ENCODE results near the gene ARHGAP8. TPM values are rescaled to one million over a fixed set of nuclear protein-coding genes. Genes with fewer than 3 reads are reported as not detected.

The ARHGAP8 gene
- total RNA-seq, 2 experiments from 2014 or later = not detected

GRCh38 chr22:44816141-44816540, 63.8 kb downstream of the ARHGAP8 start:
- H4K20me1 ChIP-seq (ENCODE audit: insufficient read depth, low read length) = no peaks in the 10 kb centered on the region
- no peak overlapping the region for H3K4me3 ChIP-seq (ENCODE audit: low read depth, low read length, poor library complexity, severe bottlenecking)
- BruUV-seq (replicated peaks) = no TSS peak
- no peaks in the 10 kb centered on the region for H3K9me2 ChIP-seq (ENCODE audit: insufficient read depth, low read length)
- DNase-seq (ENCODE audit: low spot score) = no peak
- no peaks in the 10 kb centered on the region for H3K36me3 ChIP-seq (ENCODE audit: insufficient read depth, low read length)
- H3K79me2 ChIP-seq (ENCODE audit: insufficient read depth, low read depth, low read length) = no peaks in the 10 kb centered on the region
- H3K4me2 ChIP-seq (ENCODE audit: low read length) = no peak overlapping the region
- no peaks in the 10 kb centered on the region for H3K9me3 ChIP-seq (ENCODE audit: low read length)
- ChIA-PET CTCF (ENCODE audit: unreplicated experiment) (no interaction called here), POLR2A (no interaction called here)
- no peak overlapping the region for H3K27ac ChIP-seq (ENCODE audit: low read depth, low read length, poor library complexity, severe bottlenecking)
- no peak overlapping the region for H2AFZ ChIP-seq (ENCODE audit: low read length)
- intact Hi-C loops (cut with micrococcal nuclease; ENCODE audit: unreplicated experiment) = no loop called here
- no peaks in the 10 kb centered on the region for H3K4me1 ChIP-seq (ENCODE audit: insufficient read depth, low read length, poor library complexity, severe bottlenecking)
- TF ChIP-seq EZH2phosphoT487 (IDR thresholded peaks at IDR 0.05; ENCODE audit: borderline replicate concordance, low read depth, low read length) (no peak), CTCF (conservative IDR thresholded peaks at IDR 0.05; ENCODE audit: low read length) (no peak)

GRCh38 chr22:44818727-44819126, 66.4 kb downstream of the ARHGAP8 start:
- BruUV-seq (replicated peaks) = no TSS peak
- CTCF ChIA-PET (ENCODE audit: unreplicated experiment) = no interaction called here
- Histone ChIP-seq H3K27ac (ENCODE audit: low read depth, low read length, poor library complexity, severe bottlenecking) (no peak overlapping the region), H4K20me1 (ENCODE audit: insufficient read depth, low read length) (no peaks in the 10 kb centered on the region), H3K9me2 (ENCODE audit: insufficient read depth, low read length) (no peaks in the 10 kb centered on the region), H3K36me3 (ENCODE audit: insufficient read depth, low read length) (no peaks in the 10 kb centered on the region), H3K4me3 (ENCODE audit: low read depth, low read length, poor library complexity, severe bottlenecking) (no peak overlapping the region), H3K79me2 (ENCODE audit: insufficient read depth, low read depth, low read length) (no peaks in the 10 kb centered on the region), H3K4me2 (ENCODE audit: low read length) (no peak overlapping the region), H2AFZ (ENCODE audit: low read length) (no peak overlapping the region), H3K9me3 (ENCODE audit: low read length) (no peaks in the 10 kb centered on the region), H3K4me1 (ENCODE audit: insufficient read depth, low read length, poor library complexity, severe bottlenecking) (no peaks in the 10 kb centered on the region)
- no peak for TF ChIP-seq EZH2phosphoT487 (IDR thresholded peaks at IDR 0.05; ENCODE audit: borderline replicate concordance, low read depth, low read length)
- TF ChIP-seq CTCF (conservative IDR thresholded peaks at IDR 0.05; ENCODE audit: low read length) = no peak
- intact Hi-C loops (cut with micrococcal nuclease; ENCODE audit: unreplicated experiment) = no loop called here
- DNase-seq (ENCODE audit: low spot score) = no peak
- POLR2A ChIA-PET = no interaction called here

GRCh38 chr22:44819966-44820631, 67.7 kb downstream of the ARHGAP8 start:
- Histone ChIP-seq H3K79me2 (ENCODE audit: insufficient read depth, low read depth, low read length) (no peaks in the 10 kb centered on the region), H3K4me1 (ENCODE audit: insufficient read depth, low read length, poor library complexity, severe bottlenecking) (no peaks in the 10 kb centered on the region), H3K9me3 (ENCODE audit: low read length) (no peaks in the 10 kb centered on the region), H3K9me2 (ENCODE audit: insufficient read depth, low read length) (no peaks in the 10 kb centered on the region), H3K4me3 (ENCODE audit: low read depth, low read length, poor library complexity, severe bottlenecking) (no peak overlapping the region), H4K20me1 (ENCODE audit: insufficient read depth, low read length) (no peaks in the 10 kb centered on the region), H3K36me3 (ENCODE audit: insufficient read depth, low read length) (no peaks in the 10 kb centered on the region), H3K27ac (ENCODE audit: low read depth, low read length, poor library complexity, severe bottlenecking) (no peak overlapping the region), H3K4me2 (ENCODE audit: low read length) (no peak overlapping the region), H2AFZ (ENCODE audit: low read length) (no peak overlapping the region)
- no peak for DNase-seq (ENCODE audit: low spot score)
- intact Hi-C loops (cut with micrococcal nuclease; ENCODE audit: unreplicated experiment) = loop anchor here (2.0 kb wide), 1 partner anchor 277 kb away; no protein-coding TSS in a partner anchor
- CTCF ChIA-PET (ENCODE audit: unreplicated experiment) = no interaction called here
- TF ChIP-seq CTCF (conservative IDR thresholded peaks at IDR 0.05; ENCODE audit: low read length) (no peak), EZH2phosphoT487 (IDR thresholded peaks at IDR 0.05; ENCODE audit: borderline replicate concordance, low read depth, low read length) (no peak)
- POLR2A ChIA-PET = interaction anchor here (0.6 kb wide), 1 partner anchor 329 kb away, joined by 3 read pairs; no protein-coding TSS in a partner anchor
- no TSS peak for BruUV-seq (replicated peaks)
